ENCODE measurements around the gene TRIO.

TRIO gene

GRCh38 chr5:14518638-14519037 is 375.5 kb downstream of the TRIO start:
- Histone ChIP-seq H3K27ac (ENCODE audit: low read depth, low read length) (no peak overlapping the region), H3K4me2 (ENCODE audit: low read length) (no peak overlapping the region), H3K27me3 (ENCODE audit: control insufficient read depth, low read length) (no peaks in the 10 kb centered on the region), H3K4me3 (ENCODE audit: low read length) (no peak overlapping the region), H3K9me2 (replicated peaks; ENCODE audit: control insufficient read depth, low read length) (no peaks in the 10 kb centered on the region), H3K36me3 (ENCODE audit: control insufficient read depth, low read length) (no peaks in the 10 kb centered on the region), H3K79me2 (ENCODE audit: control insufficient read depth, low read length) (no peaks in the 10 kb centered on the region), H3F3A (ENCODE audit: control insufficient read depth, insufficient read depth) (no peaks in the 10 kb centered on the region), H3K4me1 (ENCODE audit: control insufficient read depth, low read length) (peaks cover 19% of the 10 kb centered on the region), H4K20me1 (ENCODE audit: control insufficient read depth, insufficient read depth, low read depth, low read length) (no peaks in the 10 kb centered on the region), H3K9me3 (ENCODE audit: control insufficient read depth, insufficient read depth, low read length) (no peaks in the 10 kb centered on the region)
- TF ChIP-seq CTCF (IDR thresholded peaks at IDR 0.05; ENCODE audit: low read depth, low read length, poor library complexity, severe bottlenecking) (no peak), EZH2phosphoT487 (IDR thresholded peaks at IDR 0.05; ENCODE audit: borderline replicate concordance, low read length) (no peak)

- H4K20me1 ChIP-seq (ENCODE audit: control insufficient read depth, insufficient read depth, low read depth, low read length), result no peaks in the 10 kb centered on the region
- H3K4me1 ChIP-seq (ENCODE audit: control insufficient read depth, low read length), result peaks cover 19% of the 10 kb centered on the region
- no peaks in the 10 kb centered on the region for H3K36me3 ChIP-seq (ENCODE audit: control insufficient read depth, low read length)
- H3K4me3 ChIP-seq (ENCODE audit: low read length), result no peak overlapping the region
- no peaks in the 10 kb centered on the region for H3K79me2 ChIP-seq (ENCODE audit: control insufficient read depth, low read length)
- no peak overlapping the region for H3K4me2 ChIP-seq (ENCODE audit: low read length)
- no peaks in the 10 kb centered on the region for H3K27me3 ChIP-seq (ENCODE audit: control insufficient read depth, low read length)
- no peaks in the 10 kb centered on the region for H3K9me3 ChIP-seq (ENCODE audit: control insufficient read depth, insufficient read depth, low read length)
- no peak for TF ChIP-seq EZH2phosphoT487 (IDR thresholded peaks at IDR 0.05; ENCODE audit: borderline replicate concordance, low read length)
- TF ChIP-seq CTCF (IDR thresholded peaks at IDR 0.05; ENCODE audit: low read depth, low read length, poor library complexity, severe bottlenecking), result no peak
- H3K9me2 ChIP-seq (replicated peaks; ENCODE audit: control insufficient read depth, low read length), result no peaks in the 10 kb centered on the region
- H3F3A ChIP-seq (ENCODE audit: control insufficient read depth, insufficient read depth), result no peaks in the 10 kb centered on the region
- H3K27ac ChIP-seq (ENCODE audit: low read depth, low read length), result no peak overlapping the region
These were observed 378.6 kb downstream of the TRIO start for GRCh38 chr5:14521748-14522147.

- H3K36me3 ChIP-seq (ENCODE audit: control insufficient read depth, low read length), result no peaks in the 10 kb centered on the region
- H3K4me3 ChIP-seq (ENCODE audit: low read length), result no peak overlapping the region
- no peaks in the 10 kb centered on the region for H3F3A ChIP-seq (ENCODE audit: control insufficient read depth, insufficient read depth)
- H4K20me1 ChIP-seq (ENCODE audit: control insufficient read depth, insufficient read depth, low read depth, low read length), result no peaks in the 10 kb centered on the region
- no peaks in the 10 kb centered on the region for H3K9me2 ChIP-seq (replicated peaks; ENCODE audit: control insufficient read depth, low read length)
- no peaks in the 10 kb centered on the region for H3K79me2 ChIP-seq (ENCODE audit: control insufficient read depth, low read length)
- no peak overlapping the region for H3K4me2 ChIP-seq (ENCODE audit: low read length)
- no peak for TF ChIP-seq CTCF (IDR thresholded peaks at IDR 0.05; ENCODE audit: low read depth, low read length, poor library complexity, severe bottlenecking)
- no peaks in the 10 kb centered on the region for H3K27me3 ChIP-seq (ENCODE audit: control insufficient read depth, low read length)
- H3K27ac ChIP-seq (ENCODE audit: low read depth, low read length), result no peak overlapping the region
- peaks cover 19% of the 10 kb centered on the region for H3K4me1 ChIP-seq (ENCODE audit: control insufficient read depth, low read length)
- no peaks in the 10 kb centered on the region for H3K9me3 ChIP-seq (ENCODE audit: control insufficient read depth, insufficient read depth, low read length)
These were observed 379.6 kb downstream of the TRIO start for GRCh38 chr5:14522721-14523120.
